RPMI7951 (cell line): ENCODE data around the gene FAM228B. TPM values are rescaled to one million over a fixed set of nuclear protein-coding genes. Genes with fewer than 3 reads are reported as not detected.
A peak's percentile ranks its signal among the peaks of the same experiment; 100 is the strongest.
"Not testable (repeated sequence)": the region's sequence is repeated elsewhere in the genome, so short reads cannot be mapped to it uniquely, and the experiment has no call there.

Experiments
- DNase-seq: peaks from one replicate; pipeline ENCODE4 v3.0.0-alpha.2; 2012; ENCODE audit warnings: low read depth
- total RNA-seq: library from RNA; depleted of rRNA; stranded (reverse); fragments of >200 nt; shearing (Covaris generic); gene quantifications from 2 replicates; pipeline ENCODE4 v1.2.3, GENCODE V29; 2014

Gene FAM228B
- total RNA-seq, 1 experiment from 2014 or later: 3.5 TPM

DNA sequence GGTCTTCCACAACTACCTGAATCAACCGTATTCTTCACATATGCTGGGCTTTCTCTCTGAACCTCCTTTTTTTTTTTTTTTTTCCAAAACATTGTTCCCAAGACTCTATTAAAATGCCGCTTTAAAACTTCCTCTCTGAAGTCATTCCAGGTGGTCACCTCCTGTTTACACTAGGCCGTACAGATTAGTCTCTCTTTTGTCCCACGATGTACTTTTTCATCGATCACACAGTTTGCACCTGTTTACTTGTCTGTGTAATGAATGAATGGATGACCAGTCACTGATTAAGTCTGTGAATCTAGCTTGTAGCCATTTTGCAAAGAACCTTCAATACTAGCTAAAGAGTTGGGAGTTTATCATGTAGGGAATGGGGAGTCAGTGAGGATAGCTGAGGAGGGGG lies 34.9 kb downstream of the FAM228B start:
- DNase-seq: no peak

DNA sequence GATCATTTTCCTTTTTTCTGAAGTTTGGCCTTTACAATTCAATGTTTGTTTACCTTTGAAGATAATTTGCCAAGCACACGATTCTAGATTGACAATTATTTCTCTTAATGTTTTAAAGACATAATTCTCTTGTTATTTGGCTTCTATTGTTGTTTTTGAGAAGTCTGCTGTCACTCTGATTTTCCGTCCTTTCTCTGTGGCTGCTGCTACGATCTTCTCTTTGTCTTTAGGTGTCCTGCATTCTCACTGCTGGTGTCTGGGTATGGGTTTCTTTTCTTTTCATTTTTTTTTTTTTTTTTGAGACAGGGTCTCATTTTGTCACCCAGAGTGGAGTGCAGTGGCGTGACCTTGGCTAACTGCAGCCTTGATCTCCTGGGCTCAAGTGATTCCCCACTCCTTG lies 36.4 kb downstream of the FAM228B start:
- no peak for DNase-seq

DNA sequence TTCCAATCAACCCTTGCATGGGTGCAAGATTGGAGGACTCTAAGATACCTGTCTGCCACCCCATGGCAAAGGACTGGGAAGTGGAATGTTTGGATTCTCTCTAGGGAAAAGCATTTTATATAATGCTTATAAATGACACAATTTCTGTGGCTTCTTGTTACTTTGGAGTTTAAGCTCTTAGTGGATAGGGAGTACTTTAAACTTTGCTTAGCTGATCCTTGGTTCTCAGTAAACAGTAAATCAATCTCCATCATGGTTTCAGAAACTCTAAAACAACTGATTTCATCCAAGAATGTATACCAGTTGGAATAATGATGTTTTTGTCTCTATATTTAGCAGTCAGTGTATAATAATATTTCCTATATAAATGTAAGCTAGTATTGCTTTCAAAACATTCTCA lies 37.5 kb downstream of the FAM228B start:
- no peak for DNase-seq

DNA sequence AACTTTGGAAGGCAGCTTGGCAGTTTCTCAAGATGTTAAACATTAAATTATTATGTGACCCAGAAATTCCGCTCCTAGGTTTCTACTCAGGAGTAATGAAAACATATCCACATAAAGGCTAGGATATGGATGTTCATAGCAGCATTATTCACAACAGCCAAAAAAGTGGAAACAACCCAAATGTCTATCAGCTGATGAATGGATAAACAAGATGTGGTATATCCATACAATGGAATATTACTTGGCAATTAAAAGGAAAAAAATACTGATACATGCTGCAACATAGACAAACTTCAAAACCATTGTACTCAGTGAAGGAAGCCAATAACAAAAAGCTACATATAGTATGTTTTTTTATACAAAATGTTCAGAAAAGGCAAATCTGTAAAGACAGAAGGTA lies 39.2 kb downstream of the FAM228B start:
- no peak for DNase-seq

DNA sequence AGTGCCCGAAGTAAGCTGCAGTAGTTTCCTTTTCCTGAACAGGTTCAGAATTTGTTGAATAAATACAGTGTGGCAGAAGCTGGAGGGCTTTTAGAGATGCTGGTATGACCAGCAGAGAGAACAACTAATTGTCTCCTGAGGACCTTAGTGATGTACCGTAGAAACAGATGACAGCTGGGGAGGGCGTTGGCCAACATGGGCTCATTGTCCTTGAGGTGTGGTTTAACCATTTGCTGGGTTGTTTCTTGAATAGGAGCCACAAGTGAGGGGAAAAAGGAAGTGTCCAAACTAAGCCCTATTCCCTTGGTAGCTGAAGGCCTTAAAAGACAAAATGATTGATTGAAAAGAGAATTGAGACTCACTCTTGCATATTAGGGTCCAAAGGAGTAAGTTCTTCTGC lies 39.9 kb downstream of the FAM228B start:
- DNase-seq: no peak

- DNase-seq: no peak
Measured at GRCh38 chr2:24163601-24164000, 40.3 kb downstream of the FAM228B start.

- peak; percentile 23 for DNase-seq
Measured at GRCh38 chr2:24164416-24164973, 41.2 kb downstream of the FAM228B start.

- DNase-seq: no peak
Measured at GRCh38 chr2:24169023-24169422, 45.8 kb downstream of the FAM228B start.

- DNase-seq: no peak
Measured at GRCh38 chr2:24174851-24175277, 51.6 kb downstream of the FAM228B start, which contains the start of gene FAM228A. Gene FAM228A (plus strand): TSS chr2:24175053. CDS start chr2:24175481, 428 bp downstream.

DNA sequence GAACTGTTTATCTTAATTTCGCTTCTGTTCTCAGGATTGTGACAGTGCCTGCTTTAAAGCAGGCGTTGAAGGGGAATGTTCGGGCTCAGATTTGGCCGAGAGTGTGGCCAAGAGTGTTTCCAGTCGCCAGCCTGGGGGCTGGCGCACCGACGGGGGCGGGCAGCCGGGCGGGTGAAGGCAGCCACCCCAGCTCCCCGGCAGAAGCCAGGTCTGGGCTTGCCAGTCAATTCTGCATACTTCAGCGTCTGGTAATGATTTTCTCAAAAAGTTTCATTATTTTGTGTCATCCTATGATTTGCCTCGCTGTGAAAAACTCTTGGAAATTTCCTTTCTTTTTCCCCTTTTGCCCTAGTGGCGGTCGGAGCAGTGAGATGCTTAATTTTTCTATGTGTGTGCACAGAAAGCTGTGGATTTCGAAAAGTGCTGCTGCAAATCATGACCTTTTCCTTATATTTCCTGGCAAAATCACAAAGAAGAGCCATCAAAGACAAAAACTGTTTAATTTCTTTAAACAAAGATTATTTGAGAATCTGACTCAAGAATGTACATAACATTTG lies 52.4 kb downstream of the FAM228B start:
- no peak for DNase-seq

GRCh38 chr2:24176326-24176725 lies 53.1 kb downstream of the FAM228B start:
- DNase-seq: no peak

DNA sequence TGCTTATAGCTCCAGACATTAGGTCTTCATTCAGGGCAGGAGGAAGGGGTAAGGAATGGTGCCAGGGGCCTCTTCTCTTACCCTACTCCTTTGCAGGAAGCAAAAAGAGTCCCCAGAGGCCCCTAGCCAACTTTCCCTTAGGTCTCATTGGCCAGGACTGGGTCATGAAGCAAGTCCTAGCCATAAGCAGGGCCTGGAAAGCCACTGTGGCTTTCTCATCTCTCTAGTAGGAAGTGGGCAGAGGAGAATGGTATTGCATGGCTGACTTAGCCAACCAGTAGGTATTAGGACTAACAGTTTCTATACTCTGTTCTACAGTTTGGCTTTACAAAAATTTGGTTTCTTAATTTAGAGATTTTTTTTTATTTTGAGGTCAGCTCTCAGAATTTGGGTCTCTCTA lies 56.4 kb downstream of the FAM228B start:
- DNase-seq: no peak

DNA sequence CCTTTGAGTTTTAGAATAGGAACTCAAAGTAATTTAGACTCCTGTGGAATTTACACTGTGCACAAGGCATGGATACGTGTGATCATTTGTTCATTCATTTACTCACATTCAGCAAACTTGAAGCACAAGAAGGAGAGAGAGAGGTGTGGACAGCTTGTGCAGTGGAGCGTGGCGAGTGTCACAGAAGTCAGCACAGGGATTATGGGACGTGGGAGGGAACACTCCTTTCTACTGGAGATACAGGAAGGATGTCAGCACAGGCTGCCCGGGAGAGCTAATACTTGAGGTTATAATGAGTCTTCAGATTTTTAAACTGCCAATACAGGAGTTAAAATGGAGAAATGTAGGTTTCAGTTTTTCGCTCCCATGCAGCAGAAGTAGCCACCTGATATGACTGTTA lies 58.6 kb downstream of the FAM228B start:
- DNase-seq: no peak

- no peak for DNase-seq
Measured at GRCh38 chr2:24182507-24182906, 59.2 kb downstream of the FAM228B start.

- no peak for DNase-seq
Measured at GRCh38 chr2:24183366-24184069, 60.2 kb downstream of the FAM228B start.

DNA sequence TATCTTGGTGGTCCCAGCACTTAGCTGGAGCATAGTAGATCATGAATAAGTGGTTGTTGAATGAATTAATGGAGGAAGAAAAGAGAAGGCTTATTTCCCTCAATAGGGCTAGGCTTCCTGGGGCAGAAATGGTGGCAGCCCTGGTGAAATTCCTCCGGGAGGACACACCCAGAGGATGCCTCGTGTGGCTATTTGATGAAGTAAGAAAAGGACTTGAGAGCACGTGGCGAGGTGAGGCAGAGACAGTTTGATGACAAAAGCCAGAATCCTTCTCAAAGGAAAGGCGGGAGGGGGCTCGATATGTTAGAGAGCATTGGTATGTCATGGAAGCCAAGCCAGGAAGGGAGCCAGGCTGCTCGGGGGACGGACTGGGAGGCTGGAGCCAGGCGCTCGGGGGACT lies 66.3 kb downstream of the FAM228B start:
- DNase-seq: no peak

GRCh38 chr2:24190503-24190902 lies 67.2 kb downstream of the FAM228B start:
- DNase-seq: no peak

DNA sequence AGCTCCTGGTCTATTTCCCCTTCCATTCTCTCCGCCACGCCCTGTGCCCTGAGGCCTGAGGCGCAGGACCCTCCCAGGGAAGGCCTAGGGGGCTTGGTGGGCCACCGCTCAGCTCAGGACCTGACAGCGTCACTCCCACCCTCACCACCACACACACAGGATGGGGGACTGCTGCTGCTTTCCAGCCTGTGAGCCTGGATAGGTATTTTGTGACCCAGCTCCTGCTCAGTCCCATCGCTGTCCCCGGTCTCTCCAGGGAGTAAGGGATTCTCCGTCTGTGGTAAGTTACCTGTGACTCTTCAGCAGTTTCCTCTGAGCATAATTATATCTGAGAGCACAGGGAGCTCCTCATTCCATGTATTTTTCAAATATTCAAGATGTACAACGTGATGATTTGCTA lies 67.9 kb downstream of the FAM228B start:
- DNase-seq: no peak

DNA sequence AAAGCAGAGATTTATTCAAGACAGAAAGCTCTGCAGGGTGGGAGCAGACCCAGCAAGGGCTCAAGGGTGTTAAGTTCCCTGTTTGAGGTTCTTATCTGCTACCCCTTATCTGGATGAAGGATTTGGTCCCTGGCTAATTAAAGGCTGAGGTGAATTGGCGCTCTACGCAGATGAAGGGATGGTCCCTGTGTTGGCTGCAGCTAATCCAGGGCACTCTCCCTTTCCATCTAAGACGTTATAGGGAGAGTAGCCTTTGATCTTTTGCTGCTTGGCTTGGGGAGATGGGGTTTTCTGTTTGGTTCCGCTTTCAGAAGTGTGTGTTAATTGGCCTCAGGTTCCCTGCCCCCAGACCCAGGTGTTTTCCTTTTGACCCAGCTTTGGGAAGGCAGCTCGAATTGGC lies 68.6 kb downstream of the FAM228B start:
- no peak for DNase-seq

- DNase-seq: not testable (repeated sequence)
Measured at GRCh38 chr2:24197213-24197612, 73.9 kb downstream of the FAM228B start.

GRCh38 chr2:24199968-24200590 lies 76.8 kb downstream of the FAM228B start:
- no peak for DNase-seq

DNA sequence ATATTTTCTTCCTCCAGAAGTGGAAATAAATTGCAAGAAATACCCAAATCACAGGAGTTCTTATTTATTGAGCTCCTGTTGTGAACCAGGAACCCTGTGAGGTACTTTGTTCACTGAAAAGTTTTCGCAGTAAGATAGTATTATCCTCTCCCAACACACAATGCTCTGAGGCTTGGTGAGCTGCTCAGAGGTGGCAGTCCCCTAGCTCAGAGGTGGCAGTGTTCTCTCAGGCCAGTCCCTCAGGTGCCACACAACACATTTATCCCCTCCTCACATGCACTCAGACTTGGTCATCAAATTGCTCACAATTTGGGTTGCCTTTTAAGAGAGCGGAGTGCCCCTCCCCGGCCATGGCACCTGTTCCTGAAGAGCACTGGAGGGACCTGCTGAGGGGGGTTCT lies 77.5 kb downstream of the FAM228B start:
- no peak for DNase-seq
